GM21576 (cell line): ENCODE measurements around the gene SLC50A1.
A peak's percentile ranks its signal among the peaks of the same experiment; 100 is the strongest.

Experiments
- ATAC-seq: cut with Tn5 transposase; IDR thresholded peaks from one replicate; pipeline ENCODE4 v1.9.1; 2021; ENCODE audit warnings: mild to moderate bottlenecking, moderate library complexity; ENCODE audit not compliant: unreplicated experiment

The SLC50A1 gene

DNA sequence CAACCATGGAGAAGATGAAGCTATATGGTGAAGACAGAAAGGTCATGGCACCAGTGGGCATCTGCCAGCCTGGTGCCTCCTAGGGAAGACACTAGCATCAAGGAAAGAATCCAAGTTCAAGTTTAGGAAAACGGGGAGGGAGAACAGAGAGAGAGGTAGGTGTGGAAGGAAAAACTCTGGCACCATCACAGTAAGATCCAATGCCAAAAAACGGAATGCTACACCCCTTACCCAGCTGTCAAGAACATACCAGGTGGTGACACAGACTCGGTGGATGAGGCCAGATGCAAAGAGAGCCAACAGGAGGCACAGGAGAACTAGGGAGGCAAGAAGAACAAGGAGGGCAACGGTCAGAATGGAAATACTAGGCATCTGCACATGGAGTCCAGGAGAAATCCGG, 33.9 kb downstream of the SLC50A1 start:
- ATAC-seq = no peak

DNA sequence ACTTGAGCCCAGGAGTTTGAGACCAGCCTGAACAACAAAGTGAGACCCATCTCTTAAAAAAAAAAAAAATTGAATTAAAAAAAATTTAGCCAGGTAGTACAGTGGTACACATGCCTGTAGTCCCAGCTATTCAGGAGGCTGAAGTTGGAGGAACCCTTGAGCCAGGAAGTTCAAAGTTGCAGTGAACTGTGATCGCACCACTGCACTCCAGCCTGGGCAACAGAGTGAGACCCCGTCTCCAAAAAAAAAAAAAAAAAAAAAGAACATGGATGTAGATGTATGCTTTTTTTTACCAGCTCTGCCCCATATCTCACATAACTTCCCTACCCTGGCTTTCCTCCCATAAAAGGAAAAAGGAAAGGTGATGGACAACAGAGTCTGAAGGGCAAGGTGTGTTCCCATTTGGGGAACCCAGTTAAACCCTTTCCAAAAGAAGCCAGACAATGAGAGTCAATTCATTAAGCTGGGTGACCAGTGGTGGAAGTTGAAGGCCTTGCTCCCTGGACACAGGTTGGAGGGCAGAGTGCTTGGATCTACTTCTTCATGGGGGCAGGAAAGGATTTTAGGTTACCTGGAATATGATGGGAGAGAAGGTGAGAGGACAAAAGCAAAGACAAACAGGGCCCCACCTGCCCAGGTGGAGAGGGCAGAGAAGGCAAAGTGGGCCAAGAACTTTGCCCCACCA, 34.6 kb downstream of the SLC50A1 start:
- ATAC-seq = no peak

DNA sequence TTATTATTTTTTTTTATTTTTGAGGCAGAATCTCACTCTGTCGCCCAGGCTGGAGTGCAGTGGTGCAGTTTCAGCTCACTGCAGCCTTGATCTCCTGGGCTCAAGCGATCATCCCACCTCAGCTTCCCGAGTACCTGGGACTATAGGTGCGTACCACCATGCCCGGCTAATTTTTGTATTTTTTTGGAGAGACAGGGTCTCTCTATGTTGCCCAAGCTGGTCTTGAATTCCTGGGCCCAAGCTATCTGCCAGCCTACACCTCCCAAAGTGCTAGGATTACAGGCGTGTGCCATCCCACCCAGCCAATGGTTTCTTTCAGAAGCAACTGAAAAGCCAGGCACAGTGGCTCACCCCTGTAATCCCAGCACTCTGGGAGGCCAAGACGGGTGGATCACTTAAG, 35.2 kb downstream of the SLC50A1 start:
- ATAC-seq = no peak

DNA sequence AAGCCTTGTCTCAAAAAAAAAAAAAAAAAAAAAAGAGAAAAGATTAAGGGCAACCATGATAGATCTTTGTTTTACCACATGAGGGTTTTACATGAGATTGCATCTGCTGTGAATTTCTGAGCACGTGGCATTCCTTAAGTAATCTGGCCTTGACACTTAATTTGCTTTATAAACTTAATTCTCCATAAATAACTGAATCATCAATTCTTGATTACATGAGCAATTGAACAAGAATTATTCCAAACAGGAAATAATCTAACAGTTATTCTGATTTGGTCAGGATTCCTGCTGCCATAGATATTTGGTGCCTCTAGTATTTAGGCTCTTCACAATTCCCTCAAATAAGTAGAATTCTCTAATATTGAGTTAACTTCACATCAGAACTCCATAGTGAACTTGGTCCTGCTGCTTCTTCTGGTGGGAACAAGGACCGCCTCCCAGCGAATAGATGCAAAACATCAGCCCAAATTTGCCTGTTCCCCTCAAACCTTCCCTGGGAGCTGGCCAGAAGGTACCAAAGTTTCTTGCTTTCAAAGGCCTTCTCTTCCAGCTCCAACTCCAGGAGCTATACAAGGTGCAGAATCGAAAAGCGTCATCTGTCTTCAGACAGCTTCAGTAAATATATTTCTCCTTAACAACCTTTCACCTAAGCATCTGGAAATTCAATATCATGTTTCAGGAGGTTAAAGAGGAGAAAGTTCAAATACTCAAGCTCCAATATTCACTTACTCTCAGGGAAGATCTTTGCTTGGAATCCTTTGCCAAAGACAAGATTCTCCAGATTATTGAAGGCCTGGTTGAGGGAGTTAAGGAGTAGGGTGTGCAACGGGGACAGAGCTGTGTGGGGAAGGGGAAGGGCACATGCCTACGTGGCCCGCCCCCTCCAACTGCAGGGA, 36.4 kb downstream of the SLC50A1 start:
- ATAC-seq = no peak

DNA sequence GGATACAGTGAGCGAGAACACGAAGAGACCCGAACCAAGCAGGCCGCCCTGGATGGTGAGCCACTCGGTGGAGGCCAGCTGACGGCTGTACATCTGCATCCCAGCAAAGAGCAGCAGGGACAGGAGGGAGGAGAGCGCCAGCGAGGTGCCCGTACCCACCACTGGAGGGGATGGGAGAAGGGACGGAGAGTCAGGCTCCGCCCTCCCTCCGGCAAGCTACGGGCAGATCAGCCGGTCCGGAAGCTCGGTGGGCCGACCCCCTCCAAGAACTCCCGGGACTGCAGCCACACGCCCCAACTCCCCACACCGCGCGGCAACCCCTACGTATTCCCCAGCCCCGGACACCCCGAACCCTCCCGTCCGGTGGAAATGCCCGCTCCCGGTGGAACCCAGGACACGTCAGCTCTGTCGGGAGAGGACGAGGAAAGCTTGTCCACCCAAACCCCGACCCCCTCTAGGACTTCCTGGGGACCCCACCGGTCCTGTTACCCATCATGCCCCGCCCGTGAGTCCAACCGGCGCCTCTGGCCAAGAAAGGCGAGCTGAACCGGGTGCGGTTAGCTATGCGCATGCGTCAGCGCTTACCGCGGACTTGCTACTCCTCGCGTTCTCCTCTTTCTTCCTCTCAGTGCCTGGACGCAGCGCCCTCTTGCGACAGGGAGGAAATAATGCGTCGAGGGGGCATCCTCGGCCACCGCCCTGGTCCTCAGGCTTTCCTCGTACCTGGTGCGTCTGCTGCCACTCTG, 37.3 kb downstream of the SLC50A1 start, which contains the start of gene KRTCAP2:
Gene KRTCAP2, minus strand, starts transcription at position 573 of the 746 bp plus-strand sequence. Its CDS starts 80 bp downstream, at position 493.
- ATAC-seq = peak; percentile 71

DNA sequence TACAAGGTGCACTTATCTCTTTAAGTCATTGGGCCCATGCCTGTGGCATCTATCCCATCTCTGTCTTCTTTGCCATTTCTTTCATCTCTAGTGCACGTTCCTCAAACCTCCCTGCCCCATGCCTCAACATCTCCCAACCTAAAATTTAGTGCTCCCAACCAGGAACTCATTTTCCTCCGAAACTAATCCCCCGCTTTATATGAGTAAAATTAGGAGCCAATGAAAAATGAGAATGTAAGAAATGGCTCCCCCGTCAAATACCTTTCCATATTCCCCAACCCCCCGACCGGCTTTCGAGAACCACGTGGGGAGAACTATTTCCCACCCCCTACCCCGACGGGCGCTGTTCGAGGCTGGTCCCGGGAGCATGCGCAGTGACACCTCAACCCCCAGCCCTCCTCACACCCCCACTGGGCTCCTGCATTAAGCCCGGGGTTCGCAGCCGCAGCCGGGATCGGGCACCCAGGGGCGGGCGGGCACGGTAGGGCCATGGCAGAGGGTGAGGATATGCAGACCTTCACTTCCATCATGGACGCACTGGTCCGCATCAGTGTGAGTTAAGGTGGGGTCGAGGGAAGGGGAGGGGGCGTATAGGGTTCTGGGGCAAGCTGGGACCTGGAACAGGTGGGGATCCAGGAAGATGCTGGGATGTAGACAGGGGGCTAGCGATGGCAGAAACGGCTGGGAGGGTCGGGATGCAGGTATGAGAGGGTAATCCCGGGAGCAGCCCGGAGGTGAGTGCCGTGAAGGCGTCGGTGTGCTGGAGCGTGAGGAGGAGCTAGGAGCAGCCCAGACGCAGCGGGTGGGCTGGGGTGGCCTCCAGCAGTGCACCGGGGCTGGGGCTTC, 38.0 kb downstream of the SLC50A1 start, which contains the start of gene TRIM46:
Gene TRIM46, plus strand, starts transcription at position 372 of the 846 bp plus-strand sequence. Its CDS starts 118 bp downstream, at position 490.
- ATAC-seq = no peak

DNA sequence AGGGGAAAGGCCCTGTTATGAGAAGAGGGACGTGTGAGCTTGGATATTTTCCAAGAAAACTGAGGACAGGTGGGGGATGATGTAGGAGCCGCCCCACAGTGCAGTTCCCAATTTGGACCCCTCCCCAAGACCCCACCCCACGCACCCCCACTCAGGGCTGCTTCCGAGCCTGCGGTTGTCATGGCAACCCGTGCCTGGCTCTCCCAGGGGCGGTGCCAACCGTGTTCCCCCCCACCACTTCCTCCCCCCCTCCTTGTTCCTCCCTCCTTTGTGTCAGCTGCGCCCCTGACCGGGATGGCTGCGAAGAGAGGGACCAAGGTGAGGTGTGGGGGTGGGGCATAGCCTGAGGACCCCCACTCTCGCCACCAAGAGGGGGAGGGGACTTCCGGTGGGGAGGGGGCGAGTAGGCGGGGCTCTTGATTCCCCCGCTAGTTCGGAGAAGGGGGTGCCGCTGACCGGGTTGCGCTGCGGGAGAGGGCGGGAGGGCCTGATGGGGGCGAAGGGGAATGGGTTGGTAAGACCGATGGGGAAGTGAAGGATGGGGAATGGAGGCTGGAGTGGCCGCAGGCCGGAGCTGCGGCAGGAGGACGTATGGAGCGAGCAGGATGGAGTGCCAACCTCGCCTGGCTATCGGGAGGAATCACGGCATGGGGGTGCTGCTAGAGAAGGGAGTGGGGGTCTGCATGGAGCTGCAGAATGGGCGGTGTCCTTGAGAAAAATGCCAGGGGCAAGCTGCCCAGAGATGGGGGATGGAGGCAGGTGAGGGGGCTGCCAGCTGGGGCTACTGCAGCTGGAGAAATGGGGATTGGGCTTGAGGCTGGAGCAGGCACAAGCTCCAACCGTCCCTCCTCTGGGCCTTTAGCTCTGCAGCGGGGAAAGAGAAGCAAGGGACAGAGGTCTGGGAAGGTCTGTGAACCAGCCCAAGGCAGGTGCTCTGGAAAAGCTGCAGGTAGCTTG, 39.0 kb downstream of the SLC50A1 start:
- ATAC-seq = no peak

DNA sequence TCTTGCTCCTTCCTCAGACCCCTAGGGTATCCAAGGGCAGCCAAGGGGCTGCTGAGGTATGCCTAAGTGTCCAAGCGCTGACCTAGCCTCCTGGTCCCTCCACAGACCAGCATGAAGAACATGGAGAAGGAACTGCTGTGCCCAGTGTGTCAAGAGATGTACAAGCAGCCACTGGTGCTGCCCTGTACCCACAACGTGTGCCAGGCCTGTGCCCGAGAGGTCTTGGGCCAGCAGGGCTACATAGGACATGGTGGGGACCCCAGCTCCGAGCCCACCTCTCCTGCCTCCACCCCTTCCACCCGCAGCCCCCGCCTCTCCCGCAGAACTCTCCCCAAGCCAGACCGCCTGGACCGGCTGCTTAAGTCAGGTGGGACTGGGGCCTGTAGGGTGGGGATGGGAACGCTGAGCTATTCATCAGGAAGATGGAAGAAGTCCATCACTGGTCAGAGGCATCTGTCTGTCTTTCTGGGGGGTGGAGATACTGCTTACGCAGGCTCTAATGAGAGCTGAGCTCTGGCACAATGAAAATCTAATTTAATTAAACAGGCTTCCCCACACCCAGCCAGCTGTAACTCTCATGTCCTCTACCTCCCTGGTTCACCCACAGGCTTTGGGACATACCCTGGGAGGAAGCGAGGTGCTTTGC, 39.8 kb downstream of the SLC50A1 start:
- no peak for ATAC-seq

DNA sequence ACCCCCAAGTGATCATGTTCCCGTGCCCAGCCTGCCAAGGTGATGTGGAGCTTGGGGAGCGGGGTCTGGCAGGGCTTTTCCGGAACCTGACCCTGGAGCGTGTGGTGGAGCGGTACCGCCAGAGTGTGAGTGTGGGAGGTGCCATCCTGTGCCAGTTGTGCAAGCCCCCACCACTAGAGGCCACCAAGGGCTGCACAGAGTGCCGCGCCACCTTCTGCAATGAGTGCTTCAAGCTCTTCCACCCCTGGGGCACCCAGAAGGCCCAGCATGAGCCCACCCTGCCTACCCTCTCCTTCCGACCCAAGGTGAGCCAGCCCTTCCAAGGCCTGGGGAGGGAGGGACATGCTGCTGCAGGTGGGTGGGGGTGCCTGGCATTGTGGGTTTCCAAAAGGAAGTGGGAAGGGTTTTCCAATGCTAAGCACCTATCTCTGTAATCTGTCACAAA, 40.3 kb downstream of the SLC50A1 start:
- ATAC-seq = no peak

DNA sequence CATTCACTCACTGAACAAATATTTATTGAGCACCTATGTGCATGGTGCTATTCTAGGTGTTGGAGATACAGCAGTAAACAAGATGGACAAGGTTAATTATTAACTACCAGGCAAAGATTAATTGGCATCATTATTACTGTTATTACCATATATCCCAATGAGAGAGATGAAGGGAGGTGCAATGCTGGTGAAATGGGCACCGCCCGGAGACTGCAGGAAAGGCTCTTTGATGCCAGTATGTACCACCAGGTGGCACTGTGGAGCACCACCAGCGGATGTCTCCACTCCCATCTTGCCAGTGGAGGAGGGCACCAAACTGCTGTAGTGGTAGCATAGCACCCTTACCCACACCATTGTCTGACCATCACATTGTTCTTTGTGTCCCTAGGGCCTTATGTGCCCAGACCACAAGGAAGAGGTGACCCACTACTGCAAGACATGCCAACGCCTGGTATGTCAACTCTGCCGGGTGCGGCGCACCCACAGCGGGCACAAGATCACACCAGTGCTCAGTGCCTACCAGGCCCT, 41.0 kb downstream of the SLC50A1 start:
- ATAC-seq = no peak

DNA sequence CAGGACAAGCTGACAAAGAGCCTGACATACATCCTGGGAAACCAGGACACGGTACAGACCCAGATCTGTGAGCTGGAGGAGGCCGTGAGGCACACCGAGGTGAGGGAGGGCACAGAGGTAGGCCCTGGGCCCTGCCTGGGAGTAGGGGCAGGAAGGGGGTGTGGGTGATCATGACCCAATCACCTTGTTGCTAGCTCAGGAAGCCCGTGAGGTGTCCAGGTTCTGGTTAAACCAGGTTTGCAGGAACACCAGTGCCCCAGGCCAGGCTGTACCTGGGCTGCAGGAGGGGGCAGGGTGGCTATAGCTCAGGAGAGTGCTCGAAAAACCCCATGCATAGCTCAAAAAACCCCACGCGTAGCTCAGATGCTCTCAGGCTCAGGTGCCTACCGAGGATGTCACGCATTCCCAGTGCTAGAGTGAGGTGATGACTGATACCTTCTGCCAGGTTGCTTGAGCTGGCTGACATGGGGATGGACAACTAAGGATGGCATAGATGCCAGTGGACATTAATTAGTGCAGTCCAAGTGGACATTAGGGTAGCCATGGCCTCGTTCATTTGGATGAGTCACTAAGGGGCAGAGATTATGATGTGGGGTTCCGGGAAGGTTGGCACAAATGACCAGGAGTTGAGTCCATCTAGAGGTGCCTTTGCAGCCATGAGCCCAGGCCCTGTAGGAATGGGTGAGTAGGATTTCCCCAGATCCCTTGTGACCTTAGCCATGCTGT, 41.7 kb downstream of the SLC50A1 start:
- no peak for ATAC-seq

DNA sequence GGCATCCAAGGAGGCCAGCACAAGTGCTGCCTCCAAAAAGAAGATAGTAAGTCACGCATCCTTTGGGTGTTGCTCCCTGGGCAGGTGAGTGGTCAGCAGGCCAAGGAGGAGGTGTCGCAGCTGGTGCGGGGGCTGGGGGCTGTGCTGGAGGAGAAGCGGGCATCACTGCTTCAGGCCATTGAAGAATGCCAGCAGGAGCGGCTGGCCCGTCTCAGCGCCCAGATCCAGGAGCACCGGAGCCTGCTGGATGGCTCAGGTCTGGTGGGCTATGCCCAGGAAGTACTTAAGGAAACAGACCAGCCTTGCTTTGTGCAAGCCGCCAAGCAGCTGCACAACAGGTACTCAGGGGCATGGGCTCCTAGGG, 42.2 kb downstream of the SLC50A1 start:
- no peak for ATAC-seq

DNA sequence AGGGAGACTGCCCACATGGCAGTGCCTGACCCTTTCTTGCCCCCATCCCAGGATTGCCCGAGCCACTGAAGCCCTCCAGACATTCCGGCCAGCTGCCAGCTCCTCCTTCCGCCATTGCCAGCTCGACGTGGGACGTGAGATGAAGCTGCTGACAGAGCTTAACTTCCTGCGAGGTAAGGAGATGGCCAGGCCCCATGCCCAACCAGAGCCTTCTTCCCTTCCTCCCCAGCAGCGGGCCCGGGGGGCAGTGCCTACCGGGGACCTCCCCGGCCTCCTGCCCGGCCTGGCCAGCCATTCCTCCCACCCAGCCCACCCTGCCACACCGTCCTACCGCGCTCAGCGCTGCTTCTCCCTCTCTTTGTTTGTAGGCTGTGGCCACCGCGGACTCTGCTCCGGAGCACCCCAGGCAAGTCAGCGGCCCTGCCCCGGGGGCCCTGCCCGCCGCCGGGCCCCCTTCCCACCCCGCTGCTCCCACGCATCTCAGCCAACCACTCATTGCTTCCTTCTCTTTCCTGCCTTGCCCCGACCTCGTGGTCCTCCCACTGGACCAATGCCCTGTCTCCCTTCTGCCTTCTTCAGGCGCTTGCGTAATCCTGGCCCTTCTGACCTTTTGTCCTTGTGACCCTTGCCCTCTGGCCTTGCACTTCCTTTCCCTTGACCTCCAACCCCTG, 42.9 kb downstream of the SLC50A1 start:
- ATAC-seq = no peak

DNA sequence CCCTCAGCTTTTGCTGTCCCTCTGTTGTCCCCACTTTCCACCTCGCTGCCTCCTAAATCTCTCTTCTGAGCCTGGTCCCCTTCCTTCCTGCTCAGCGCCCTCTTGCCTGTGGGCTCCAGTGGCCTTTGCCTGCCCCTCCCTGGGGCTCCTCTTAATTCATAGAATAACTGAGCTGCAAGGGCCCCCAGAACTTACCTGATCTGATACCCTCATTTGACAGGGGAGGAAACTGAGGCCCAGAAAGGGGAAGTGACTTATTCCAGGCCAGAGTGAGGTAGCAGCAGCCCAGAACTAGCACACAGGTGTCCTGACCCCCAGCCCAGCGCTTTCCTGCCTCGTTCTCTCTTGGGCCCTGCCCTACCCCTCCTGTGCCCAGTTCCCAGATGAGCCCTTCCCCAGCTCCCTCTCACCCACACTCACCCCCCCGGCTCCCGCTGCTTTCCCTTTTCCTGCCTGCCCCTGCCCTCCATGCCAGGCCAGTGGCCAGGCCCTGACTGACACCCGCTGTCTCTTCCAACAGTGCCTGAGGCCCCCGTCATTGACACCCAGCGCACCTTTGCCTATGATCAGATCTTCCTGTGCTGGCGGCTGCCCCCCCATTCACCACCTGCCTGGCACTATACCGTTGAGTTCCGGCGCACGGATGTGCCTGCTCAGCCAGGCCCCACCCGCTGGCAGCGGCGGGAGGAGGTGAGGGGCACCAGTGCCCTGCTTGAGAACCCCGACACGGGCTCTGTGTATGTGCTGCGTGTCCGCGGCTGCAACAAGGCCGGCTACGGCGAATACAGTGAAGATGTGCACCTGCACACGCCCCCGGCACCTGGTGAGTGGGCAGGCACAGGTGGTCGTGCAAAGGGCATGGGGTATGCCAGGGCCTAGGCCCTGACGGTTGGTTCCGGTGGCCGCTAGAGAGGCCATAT, 43.7 kb downstream of the SLC50A1 start:
- no peak for ATAC-seq

DNA sequence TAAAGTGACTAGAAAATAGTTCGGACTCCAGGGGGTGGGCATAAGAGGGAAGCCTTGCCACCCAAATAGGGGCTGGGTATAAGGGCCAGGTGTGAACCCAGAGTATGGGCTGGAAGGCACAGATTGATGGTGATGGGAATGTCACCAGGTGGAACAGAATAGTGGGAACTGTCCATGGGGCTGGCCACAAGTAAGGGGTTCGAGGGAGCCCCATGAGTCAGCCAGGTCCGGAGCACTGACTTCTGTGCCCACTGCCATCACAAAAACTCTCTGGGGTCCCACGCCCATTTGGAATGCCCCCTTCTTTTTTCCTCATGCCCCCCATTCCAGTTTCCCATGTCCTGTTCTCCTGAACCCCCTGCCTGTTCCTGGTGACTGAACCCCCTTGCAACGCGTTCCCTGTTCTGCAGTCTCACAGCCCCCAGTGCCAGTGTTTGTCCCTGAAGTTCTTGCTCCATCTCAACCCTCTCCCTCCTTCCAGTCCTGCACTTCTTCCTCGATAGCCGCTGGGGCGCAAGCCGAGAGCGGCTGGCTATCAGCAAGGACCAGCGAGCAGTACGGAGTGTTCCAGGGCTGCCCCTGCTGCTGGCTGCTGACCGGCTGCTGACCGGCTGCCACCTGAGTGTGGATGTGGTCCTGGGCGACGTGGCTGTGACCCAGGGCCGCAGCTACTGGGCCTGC, 45.9 kb downstream of the SLC50A1 start:
- no peak for ATAC-seq
